Lower leg skin (tissue), 3 donors: Measurements from ENCODE around the gene AGMO.

ENCODE experiments used
- CTCF ChIP-seq, 3 donors: fragments of 450-650 bp; IDR thresholded peaks; one replicate each; pipeline ENCODE4 v1.5.1; 2016; ENCODE audit warnings: antibody characterized with exemption in 3 of 3, mild to moderate bottlenecking in 3 of 3, moderate library complexity in 2 of 3
- POLR2A ChIP-seq, 2 donors: fragments of 450-650 bp; IDR thresholded peaks; one replicate each; pipeline ENCODE4 v1.6.1; 2016 to 2017; ENCODE audit warnings: antibody characterized with exemption in 2 of 2, mild to moderate bottlenecking in 1 of 2, moderate library complexity in 1 of 2

- TF ChIP-seq POLR2A (IDR thresholded peaks at IDR 0.05) (no peak), CTCF (IDR thresholded peaks at IDR 0.05) (no peak)
Observed at GRCh38 chr7:15586266-15586665, 24.5 kb upstream of the AGMO start.
